C4-2B (cell line): ENCODE results near the gene NNT.
"Not testable (repeated sequence)": the region's sequence is repeated elsewhere in the genome, so short reads cannot be mapped to it uniquely, and the experiment has no call there.

ENCODE experiments used
- H3K27ac ChIP-seq: fragments of 450-650 bp; 2 replicates; pipeline ENCODE4 v1.5.1; 2017
- CTCF ChIP-seq: fragments of 450-650 bp; conservative IDR thresholded peaks from 2 replicates; pipeline ENCODE4 v1.5.1; 2017; ENCODE audit warnings: mild to moderate bottlenecking
- ZFX ChIP-seq: fragments of 450-650 bp; IDR thresholded peaks from 2 replicates; pipeline ENCODE4 v1.6.1; 2017

Gene NNT

GRCh38 chr5:43584166-43584699 lies 18.7 kb upstream of the NNT start:
- no peak for TF ChIP-seq ZFX
- H3K27ac ChIP-seq, result no peak overlapping the region

GRCh38 chr5:43588842-43589241 lies 14.1 kb upstream of the NNT start:
- no peak overlapping the region for H3K27ac ChIP-seq
- TF ChIP-seq CTCF (no peak), ZFX (no peak)

- no peak overlapping the region for H3K27ac ChIP-seq
- TF ChIP-seq ZFX (no peak), CTCF (no peak)
Observed at GRCh38 chr5:43589310-43589709, 13.7 kb upstream of the NNT start.

- TF ChIP-seq ZFX (no peak), CTCF (no peak)
Observed at GRCh38 chr5:43590700-43591099, 12.3 kb upstream of the NNT start.

GRCh38 chr5:43592363-43592762 lies 10.6 kb upstream of the NNT start:
- no peak overlapping the region for H3K27ac ChIP-seq
- TF ChIP-seq CTCF (no peak), ZFX (no peak)

More at GRCh38 chr5:43590700-43591099, 12.3 kb upstream of the NNT start:
- no peak overlapping the region for H3K27ac ChIP-seq

GRCh38 chr5:43598927-43599326 lies 4.1 kb upstream of the NNT start:
- H3K27ac ChIP-seq, result not testable (repeated sequence)

- TF ChIP-seq ZFX (no peak), CTCF (no peak)
- no peak overlapping the region for H3K27ac ChIP-seq
Observed at GRCh38 chr5:43601454-43602260, 1.3 kb upstream of the NNT start.

GRCh38 chr5:43603344-43604217 lies 601 bp downstream of the NNT start:
- peak overlapping the region; percentile 60 for H3K27ac ChIP-seq
- TF ChIP-seq CTCF (no peak), ZFX (peak; percentile 4; the same call in 1 of the 2 replicates)
